Measurements from ENCODE around the gene RAB17.

GRCh38 chr2:237604960-237605359 is 14.4 kb upstream of the RAB17 start:
- TF ChIP-seq EP300 (IDR thresholded peaks at IDR 0.05; ENCODE audit: borderline replicate concordance in 1 of 2, control insufficient read depth in 1 of 2, low read depth in 2 of 2, low read length in 2 of 2) (no peak), CTCF (IDR thresholded peaks at IDR 0.05 in 2 of 3, conservative IDR thresholded peaks at IDR 0.05 in 1 of 3; ENCODE audit: control insufficient read depth in 2 of 3, extremely low read depth in 1 of 3, insufficient read depth in 1 of 3, low read depth in 3 of 3, low read length in 3 of 3) (peak in 1 of 3 experiments; percentile 12; a peak in 2 of 6 replicates), POLR2AphosphoS5 (IDR thresholded peaks at IDR 0.05; ENCODE audit: low read length) (no peak), BACH1 (IDR thresholded peaks at IDR 0.05; ENCODE audit: borderline replicate concordance) (no peak), ZBTB40 (IDR thresholded peaks at IDR 0.05; ENCODE audit: borderline replicate concordance) (no peak), TAF1 (IDR thresholded peaks at IDR 0.05; ENCODE audit: borderline replicate concordance, low read depth, low read length) (no peak), POLR2A (IDR thresholded peaks at IDR 0.05; ENCODE audit: low read depth, low read length) (no peak), SUPT20H (IDR thresholded peaks at IDR 0.05; ENCODE audit: borderline replicate concordance, control insufficient read depth, low read depth, low read length) (no peak), RCOR1 (conservative IDR thresholded peaks at IDR 0.05; ENCODE audit: low read depth, low read length) (no peak), RB1 (IDR thresholded peaks at IDR 0.05; ENCODE audit: borderline replicate concordance) (no peak)
- TF ChIP-seq, protein P1, sequence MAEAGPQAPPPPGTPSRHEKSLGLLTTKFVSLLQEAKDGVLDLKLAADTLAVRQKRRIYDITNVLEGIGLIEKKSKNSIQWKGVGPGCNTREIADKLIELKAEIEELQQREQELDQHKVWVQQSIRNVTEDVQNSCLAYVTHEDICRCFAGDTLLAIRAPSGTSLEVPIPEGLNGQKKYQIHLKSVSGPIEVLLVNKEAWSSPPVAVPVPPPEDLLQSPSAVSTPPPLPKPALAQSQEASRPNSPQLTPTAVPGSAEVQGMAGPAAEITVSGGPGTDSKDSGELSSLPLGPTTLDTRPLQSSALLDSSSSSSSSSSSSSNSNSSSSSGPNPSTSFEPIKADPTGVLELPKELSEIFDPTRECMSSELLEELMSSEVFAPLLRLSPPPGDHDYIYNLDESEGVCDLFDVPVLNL (IDR thresholded peaks at IDR 0.05; ENCODE audit: low read depth, low read length): no peak
- TF ChIP-seq, protein P2, sequence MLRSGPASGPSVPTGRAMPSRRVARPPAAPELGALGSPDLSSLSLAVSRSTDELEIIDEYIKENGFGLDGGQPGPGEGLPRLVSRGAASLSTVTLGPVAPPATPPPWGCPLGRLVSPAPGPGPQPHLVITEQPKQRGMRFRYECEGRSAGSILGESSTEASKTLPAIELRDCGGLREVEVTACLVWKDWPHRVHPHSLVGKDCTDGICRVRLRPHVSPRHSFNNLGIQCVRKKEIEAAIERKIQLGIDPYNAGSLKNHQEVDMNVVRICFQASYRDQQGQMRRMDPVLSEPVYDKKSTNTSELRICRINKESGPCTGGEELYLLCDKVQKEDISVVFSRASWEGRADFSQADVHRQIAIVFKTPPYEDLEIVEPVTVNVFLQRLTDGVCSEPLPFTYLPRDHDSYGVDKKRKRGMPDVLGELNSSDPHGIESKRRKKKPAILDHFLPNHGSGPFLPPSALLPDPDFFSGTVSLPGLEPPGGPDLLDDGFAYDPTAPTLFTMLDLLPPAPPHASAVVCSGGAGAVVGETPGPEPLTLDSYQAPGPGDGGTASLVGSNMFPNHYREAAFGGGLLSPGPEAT (IDR thresholded peaks at IDR 0.05; ENCODE audit: low read depth): no peak

All from GM12878 (cell line).